Calu3 (cell line): ENCODE results near the gene MON2. TPM values are rescaled to one million over a fixed set of nuclear protein-coding genes. Genes with fewer than 3 reads are reported as not detected.
A peak's percentile ranks its signal among the peaks of the same experiment; 100 is the strongest.
"Not testable (repeated sequence)": the region's sequence is repeated elsewhere in the genome, so short reads cannot be mapped to it uniquely, and the experiment has no call there.

Experiments
- BruUV-seq: library from RNA; stranded (reverse); fragments of 400-500 nt; replicated peaks from 2 replicates; lab custom pipeline; 2021; lab: Mats Ljungman, UMichigan
- CTCF ChIA-PET: fragments of 300-600 bp; sonication (Branson Sonifier 250); formaldehyde crosslinking; loops from one replicate; lab custom pipeline; 2022; ENCODE audit warnings: antibody characterized with exemption; lab: Charles Lee
- DNase-seq: peaks from one replicate; pipeline ENCODE4 v3.0.0; 2022
- H3K27ac Mint-ChIP-seq: one replicate; pipeline ENCODE4 v1.8.0; 2022; ENCODE audit warnings: mixed read lengths; ENCODE audit not compliant: unreplicated experiment
- H3K27me3 Mint-ChIP-seq: one replicate; pipeline ENCODE4 v1.8.0; 2022; ENCODE audit warnings: mixed read lengths; ENCODE audit not compliant: unreplicated experiment
- H3K36me3 Mint-ChIP-seq: one replicate; pipeline ENCODE4 v1.8.0; 2022; ENCODE audit warnings: mild to moderate bottlenecking, moderate library complexity, mixed read lengths; ENCODE audit not compliant: insufficient read depth, unreplicated experiment
- H3K4me1 Mint-ChIP-seq: one replicate; pipeline ENCODE4 v1.8.0; 2022; ENCODE audit warnings: mild to moderate bottlenecking, low read depth, mixed read lengths; ENCODE audit not compliant: unreplicated experiment
- H3K4me3 Mint-ChIP-seq: one replicate; pipeline ENCODE4 v1.8.0; 2022; ENCODE audit warnings: mild to moderate bottlenecking, low read depth, moderate library complexity, mixed read lengths; ENCODE audit not compliant: unreplicated experiment
- H3K9me3 Mint-ChIP-seq: one replicate; pipeline ENCODE4 v1.8.0; 2022; ENCODE audit warnings: low read depth, mixed read lengths; ENCODE audit not compliant: unreplicated experiment
- intact Hi-C: fragments of 100-400 bp; cut with micrococcal nuclease; formaldehyde crosslinking; loops from one replicate; pipeline ENCODE4 v1.10.0; 2022; ENCODE audit not compliant: unreplicated experiment
- total RNA-seq: library from RNA; stranded (reverse); gene quantifications from 2 replicates; pipeline ENCODE4 v1.2.3, GENCODE V29; 2022
- TF ChIP-seq, protein P1 (sequence below): fragments of 200-600 bp; IDR thresholded peaks from one replicate; pipeline ENCODE4 v1.8.0; 2022; ENCODE audit warnings: antibody characterized with exemption; ENCODE audit not compliant: unreplicated experiment

The MON2 gene
- total RNA-seq, 1 experiment from 2014 or later, result 46.7 TPM

DNA sequence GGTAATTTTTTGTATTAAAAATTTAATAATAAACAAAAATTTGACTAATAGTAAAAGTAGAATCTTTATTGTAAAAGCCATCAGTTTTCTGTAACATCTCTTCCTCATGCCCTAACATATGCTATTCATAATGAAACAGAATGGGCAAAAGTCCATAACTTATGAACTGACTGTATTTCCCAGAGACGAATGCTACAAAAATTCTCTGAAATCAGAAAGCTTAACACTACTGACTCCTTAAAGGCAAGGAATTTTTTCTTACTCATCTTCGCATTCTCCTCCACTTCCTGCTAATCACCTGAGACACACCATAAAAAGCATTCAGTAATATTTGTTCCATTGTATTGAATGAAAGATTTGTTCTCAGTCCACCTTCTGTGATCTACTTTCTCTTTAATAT lies 17.6 kb downstream of the MON2 start:
- Mint-ChIP-seq H3K9me3 (no peaks in the 10 kb centered on the region), H3K27me3 (no peaks in the 10 kb centered on the region), H3K4me1 (no peaks in the 10 kb centered on the region), H3K27ac (no peak overlapping the region), H3K4me3 (no peak overlapping the region), H3K36me3 (no peaks in the 10 kb centered on the region)
- DNase-seq, result no peak
- intact Hi-C loops, result no loop called here
- TF ChIP-seq, protein P1, sequence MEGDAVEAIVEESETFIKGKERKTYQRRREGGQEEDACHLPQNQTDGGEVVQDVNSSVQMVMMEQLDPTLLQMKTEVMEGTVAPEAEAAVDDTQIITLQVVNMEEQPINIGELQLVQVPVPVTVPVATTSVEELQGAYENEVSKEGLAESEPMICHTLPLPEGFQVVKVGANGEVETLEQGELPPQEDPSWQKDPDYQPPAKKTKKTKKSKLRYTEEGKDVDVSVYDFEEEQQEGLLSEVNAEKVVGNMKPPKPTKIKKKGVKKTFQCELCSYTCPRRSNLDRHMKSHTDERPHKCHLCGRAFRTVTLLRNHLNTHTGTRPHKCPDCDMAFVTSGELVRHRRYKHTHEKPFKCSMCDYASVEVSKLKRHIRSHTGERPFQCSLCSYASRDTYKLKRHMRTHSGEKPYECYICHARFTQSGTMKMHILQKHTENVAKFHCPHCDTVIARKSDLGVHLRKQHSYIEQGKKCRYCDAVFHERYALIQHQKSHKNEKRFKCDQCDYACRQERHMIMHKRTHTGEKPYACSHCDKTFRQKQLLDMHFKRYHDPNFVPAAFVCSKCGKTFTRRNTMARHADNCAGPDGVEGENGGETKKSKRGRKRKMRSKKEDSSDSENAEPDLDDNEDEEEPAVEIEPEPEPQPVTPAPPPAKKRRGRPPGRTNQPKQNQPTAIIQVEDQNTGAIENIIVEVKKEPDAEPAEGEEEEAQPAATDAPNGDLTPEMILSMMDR, result no peak
- BruUV-seq, result no TSS peak
- CTCF ChIA-PET, result no interaction called here

DNA sequence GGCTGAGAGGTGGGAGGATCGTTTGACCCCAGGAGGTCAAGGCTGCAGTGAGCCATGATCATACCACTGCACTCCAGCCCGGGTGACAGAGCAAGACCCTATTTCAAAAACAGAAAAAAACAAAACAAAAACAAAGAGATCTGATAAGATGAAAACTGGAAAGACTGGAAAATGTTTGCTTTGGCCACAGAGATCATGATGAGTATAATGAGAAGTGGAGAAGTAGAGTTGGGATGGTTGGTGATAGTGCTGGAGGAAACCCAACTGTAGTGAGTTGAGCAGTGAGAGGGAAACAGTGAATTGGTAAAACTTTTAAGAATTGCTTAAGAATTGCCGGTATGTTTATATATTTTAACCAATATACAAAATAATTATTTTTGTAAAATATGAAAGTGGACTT lies 39.2 kb downstream of the MON2 start:
- no peaks in the 10 kb centered on the region for H3K36me3 Mint-ChIP-seq
- no peak overlapping the region for H3K4me3 Mint-ChIP-seq
- CTCF ChIA-PET, result no interaction called here
- H3K9me3 Mint-ChIP-seq, result no peaks in the 10 kb centered on the region
- intact Hi-C loops, result no loop called here
- peaks cover 13% of the 10 kb centered on the region for H3K4me1 Mint-ChIP-seq
- BruUV-seq, result no TSS peak
- no peak for DNase-seq
- H3K27me3 Mint-ChIP-seq, result no peaks in the 10 kb centered on the region
- TF ChIP-seq, protein P1, result no peak
- peak overlapping the region; percentile 26 for H3K27ac Mint-ChIP-seq

DNA sequence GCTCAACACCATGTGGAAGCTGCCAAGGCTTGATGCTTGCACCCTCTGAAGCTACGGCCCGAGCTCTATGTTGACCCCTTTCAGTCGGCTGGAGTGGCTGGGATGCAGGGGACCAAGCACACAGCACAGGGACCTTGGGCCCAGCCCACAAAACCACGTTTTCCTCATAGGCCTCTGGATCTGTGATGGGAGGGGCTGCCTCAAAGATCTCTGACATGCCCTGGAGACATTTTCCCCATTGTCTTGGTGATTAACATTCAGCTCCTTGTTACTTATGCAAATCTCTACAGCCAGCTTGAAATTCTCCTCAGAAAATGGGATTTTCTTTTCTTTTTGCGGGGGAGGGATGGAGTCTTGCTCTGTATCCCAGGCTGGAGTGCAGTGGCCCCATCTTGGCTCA lies 46.3 kb downstream of the MON2 start:
- CTCF ChIA-PET, result no interaction called here
- Mint-ChIP-seq H3K9me3 (peaks cover 11% of the 10 kb centered on the region), H3K27ac (no peak overlapping the region)

DNA sequence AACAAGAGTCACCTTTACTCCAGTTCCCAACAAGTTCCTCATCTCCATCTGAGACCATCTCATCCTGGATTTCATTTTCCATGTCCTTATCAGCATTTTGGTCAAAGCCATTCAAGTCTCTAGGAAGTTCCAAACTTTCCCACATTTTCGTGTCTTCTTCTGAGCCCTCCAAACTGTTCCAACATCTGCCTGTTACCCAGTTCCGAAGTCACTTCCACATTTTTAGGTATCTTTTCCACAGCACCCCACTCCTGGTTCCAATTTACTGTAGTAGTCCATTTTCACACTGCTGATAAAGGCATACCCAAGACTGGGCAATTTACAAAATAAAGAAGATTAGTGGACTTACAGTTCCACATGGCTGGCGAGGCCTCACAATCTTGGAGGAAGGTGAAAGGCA lies 47.5 kb downstream of the MON2 start:
- CTCF ChIA-PET, BruUV-seq, H3K36me3 Mint-ChIP-seq, H3K27me3 Mint-ChIP-seq, H3K4me3 Mint-ChIP-seq, H3K4me1 Mint-ChIP-seq, H3K27ac Mint-ChIP-seq, intact Hi-C loops, DNase-seq: not testable (repeated sequence)
- peaks cover 11% of the 10 kb centered on the region for H3K9me3 Mint-ChIP-seq

More for the DNA sequence above, 46.3 kb downstream of the MON2 start:
- TF ChIP-seq, protein P1, result no peak
- intact Hi-C loops, result no loop called here
- no TSS peak for BruUV-seq
- Mint-ChIP-seq H3K4me1 (no peaks in the 10 kb centered on the region), H3K27me3 (no peaks in the 10 kb centered on the region), H3K36me3 (no peaks in the 10 kb centered on the region), H3K4me3 (no peak overlapping the region)
- no peak for DNase-seq

DNA sequence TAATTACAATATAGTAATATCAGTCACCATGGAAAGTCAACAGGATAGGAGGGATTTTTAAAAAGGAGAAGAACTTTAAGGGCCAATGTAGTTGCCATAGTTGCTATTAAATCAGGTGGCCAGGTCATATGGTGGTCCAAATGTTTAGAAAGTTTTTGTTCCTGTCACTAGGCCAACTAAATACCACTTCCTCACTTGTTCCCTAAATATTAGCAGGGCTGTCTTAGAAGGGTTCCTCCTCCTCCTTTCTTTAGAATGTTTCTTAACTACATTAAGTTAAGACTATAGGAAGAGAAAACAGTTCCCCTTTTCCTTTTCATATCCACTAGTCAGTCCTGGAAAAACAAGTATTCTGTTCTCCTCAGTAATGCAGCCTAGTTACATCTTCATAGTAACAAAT lies 50.3 kb downstream of the MON2 start:
- peaks cover 5% of the 10 kb centered on the region for H3K36me3 Mint-ChIP-seq
- CTCF ChIA-PET, result no interaction called here
- BruUV-seq, result no TSS peak
- H3K27me3 Mint-ChIP-seq, result no peaks in the 10 kb centered on the region
- TF ChIP-seq, protein P1, result no peak
- DNase-seq, result no peak
- H3K27ac Mint-ChIP-seq, result no peak overlapping the region
- intact Hi-C loops, result no loop called here
- no peak overlapping the region for H3K4me3 Mint-ChIP-seq
- no peaks in the 10 kb centered on the region for H3K4me1 Mint-ChIP-seq
- H3K9me3 Mint-ChIP-seq, result peaks cover 5% of the 10 kb centered on the region
